CD4-positive, alpha-beta T cell (primary cell): ENCODE data around the gene MAP2K4. TPM values are rescaled to one million over a fixed set of nuclear protein-coding genes. Genes with fewer than 3 reads are reported as not detected.

Source experiments
- ATAC-seq: fragments of 200-7000 bp; cut with Tn5 transposase; one replicate; pipeline ENCODE4 v1.10.0; 2022; ENCODE audit warnings: mild to moderate bottlenecking; ENCODE audit not compliant: poor library complexity
- CTCF ChIA-PET: fragments of 350-600 bp; sonication (Branson Sonifier 250); formaldehyde crosslinking; loops from one replicate; lab custom pipeline; 2021; ENCODE audit warnings: antibody characterized with exemption, inconsistent platforms; lab: Charles Lee
- POLR2A ChIA-PET: fragments of 350-600 bp; sonication (Branson Sonifier 250); formaldehyde crosslinking; loops from one replicate; lab custom pipeline; 2021; ENCODE audit warnings: antibody characterized with exemption, inconsistent platforms; lab: Charles Lee
- DNase-seq, 14 experiments: peaks; one replicate each; pipeline ENCODE4 v3.0.0-alpha.2; 2013 to 2020; ENCODE audit warnings: mixed read lengths in 2 of 14
- H3K27ac ChIP-seq, 2 donors: one replicate each; pipeline versions ENCODE4 v1.5.1 to v1.7.0; 2013; ENCODE audit warnings: low read length in 2 of 2, low read depth in 1 of 2, mild to moderate bottlenecking in 1 of 2
- H3K27me3 ChIP-seq, 2 experiments: 1 replicate in 1 of 2; 2 replicates in 1 of 2; pipeline versions ENCODE4 v1.6.1 to v1.7.0; 2013; ENCODE audit warnings: low read length in 2 of 2, control low read depth in 1 of 2, mild to moderate bottlenecking in 1 of 2, moderate library complexity in 1 of 2; ENCODE audit not compliant: insufficient read depth in 2 of 2, control insufficient read depth in 1 of 2
- H3K36me3 ChIP-seq: one replicate; pipeline ENCODE4 v1.6.1; 2013; ENCODE audit warnings: low read length, control low read depth; ENCODE audit not compliant: insufficient read depth
- H3K4me1 ChIP-seq: one replicate; pipeline ENCODE4 v1.6.1; 2013; ENCODE audit warnings: low read length, control low read depth; ENCODE audit not compliant: insufficient read depth
- H3K4me3 ChIP-seq: one replicate; pipeline ENCODE4 v1.5.1; 2013; ENCODE audit warnings: mild to moderate bottlenecking, low read length, moderate library complexity
- H3K9me3 ChIP-seq, 2 experiments: 1 replicate in 1 of 2; 2 replicates in 1 of 2; pipeline versions ENCODE4 v1.6.1 to v1.7.0; 2013; ENCODE audit warnings: low read length in 2 of 2, mild to moderate bottlenecking in 2 of 2, control low read depth in 1 of 2, moderate library complexity in 1 of 2; ENCODE audit not compliant: control insufficient read depth in 1 of 2, insufficient read depth in 1 of 2
- H3K27ac Mint-ChIP-seq: one replicate; pipeline ENCODE4 v1.8.0; 2020; ENCODE audit warnings: mixed read lengths
- H3K27me3 Mint-ChIP-seq: one replicate; pipeline ENCODE4 v1.8.0; 2021; ENCODE audit warnings: mixed read lengths
- H3K36me3 Mint-ChIP-seq: one replicate; pipeline ENCODE4 v1.8.0; 2021; ENCODE audit warnings: low read depth, mixed read lengths
- H3K4me1 Mint-ChIP-seq: one replicate; pipeline ENCODE4 v1.8.0; 2021; ENCODE audit warnings: low read depth, mixed read lengths
- H3K4me3 Mint-ChIP-seq: one replicate; pipeline ENCODE4 v1.8.0; 2020; ENCODE audit warnings: mild to moderate bottlenecking, mixed read lengths
- H3K9me3 Mint-ChIP-seq: one replicate; pipeline ENCODE4 v1.8.0; 2020; ENCODE audit warnings: mixed read lengths
- CTCF ChIP-seq: fragments of 200-600 bp; IDR thresholded peaks from one replicate; pipeline ENCODE4 v1.8.0; 2022; ENCODE audit warnings: antibody characterized with exemption, mild to moderate bottlenecking
- intact Hi-C, 2 experiments: fragments of 100-400 bp; cut with DNase I in 1 of 2; cut with micrococcal nuclease in 1 of 2; formaldehyde crosslinking; loops; one replicate each; pipeline versions ENCODE4 v1.15.1 to v1.9.0; 2023 to 2025; cut with DNase I, micrococcal nuclease
- total RNA-seq, 174 experiments: library from RNA in 2 of 174; stranded (reverse) in 2 of 174; gene quantifications; one replicate each; pipeline ENCODE4 v1.2.3 and lab custom pipeline; 2021 to 2026

The MAP2K4 gene
- total RNA-seq, 2 experiments from 2014 or later, result 22.4 to 22.6 TPM

GRCh38 chr17:12055889-12056288, 35.2 kb downstream of the MAP2K4 start:
- Histone ChIP-seq H3K4me1 (no peaks in the 10 kb centered on the region), H3K4me3 (no peak overlapping the region), H3K27ac (no peak overlapping the region), H3K9me3 (no peaks in the 10 kb centered on the region), H3K36me3 (no peaks in the 10 kb centered on the region), H3K27me3 (no peaks in the 10 kb centered on the region)
- TF ChIP-seq CTCF, result no peak
- ATAC-seq, result no peak
- Mint-ChIP-seq H3K36me3 (peaks cover 56% of the 10 kb centered on the region), H3K9me3 (no peaks in the 10 kb centered on the region), H3K27ac (peak overlapping the region; percentile 12), H3K27me3 (no peaks in the 10 kb centered on the region), H3K4me3 (no peak overlapping the region), H3K4me1 (peaks cover 82% of the 10 kb centered on the region)
- CTCF ChIA-PET, result no interaction called here
- POLR2A ChIA-PET, result interaction anchor here (0.6 to 1.6 kb wide), 2 partner anchors 9 to 59 kb away, joined by 4 read pairs; partner anchors contain the start of gene ZNF18
- intact Hi-C loops, result no loop called here
- DNase-seq, result no peak

DNA sequence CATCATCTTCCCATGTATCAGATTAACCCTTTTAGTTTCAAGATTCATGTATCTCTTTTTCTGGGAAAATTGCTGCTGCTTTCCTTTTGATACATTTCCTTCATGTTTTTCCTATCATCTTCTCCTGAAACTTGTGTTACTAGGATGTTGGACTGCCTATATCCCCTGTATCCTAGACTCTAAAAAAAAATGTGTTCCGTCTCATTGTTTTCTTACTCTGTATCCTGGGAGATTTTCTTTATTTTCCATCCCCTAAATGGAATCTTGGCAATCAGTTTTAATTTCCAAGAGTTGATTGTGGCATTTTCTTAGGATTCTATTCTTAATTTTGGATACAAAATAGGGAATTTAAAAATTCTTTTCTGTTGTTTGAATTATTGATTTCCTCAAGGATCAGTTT, 36.8 kb downstream of the MAP2K4 start:
- no peak for DNase-seq
- CTCF ChIA-PET, result no interaction called here
- POLR2A ChIA-PET, result no interaction called here
- intact Hi-C loops, result no loop called here
- Mint-ChIP-seq H3K9me3 (no peaks in the 10 kb centered on the region), H3K27ac (no peak overlapping the region), H3K4me3 (no peak overlapping the region), H3K4me1 (peaks cover 70% of the 10 kb centered on the region), H3K36me3 (peaks cover 72% of the 10 kb centered on the region), H3K27me3 (no peaks in the 10 kb centered on the region)
- H3K4me3 ChIP-seq, result no peak overlapping the region
- TF ChIP-seq CTCF, result no peak
- no peak overlapping the region for H3K27ac ChIP-seq
- H3K27me3 ChIP-seq, result no peaks in the 10 kb centered on the region
- H3K9me3 ChIP-seq, result no peaks in the 10 kb centered on the region
- no peaks in the 10 kb centered on the region for H3K4me1 ChIP-seq
- no peaks in the 10 kb centered on the region for H3K36me3 ChIP-seq
- ATAC-seq, result no peak

DNA sequence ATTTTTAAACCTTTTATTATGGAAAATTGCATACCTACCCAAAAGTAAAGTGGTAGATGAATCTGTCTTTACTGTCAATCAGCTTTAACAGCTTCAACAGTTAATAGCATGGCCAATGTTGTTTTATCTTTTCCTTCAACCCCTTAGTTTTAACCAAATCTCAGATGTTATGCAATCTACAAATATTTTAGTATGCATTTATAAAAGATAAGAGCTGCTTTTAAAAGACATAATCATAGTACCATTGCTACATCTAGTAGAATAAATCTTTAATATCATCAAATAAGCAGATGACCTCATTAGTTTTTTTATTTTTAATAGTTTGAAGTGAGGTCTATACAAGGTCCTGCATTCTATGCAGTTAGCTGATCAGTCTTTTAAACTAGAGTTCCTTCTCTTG, 37.9 kb downstream of the MAP2K4 start:
- Mint-ChIP-seq H3K4me1 (peaks cover 60% of the 10 kb centered on the region), H3K27ac (no peak overlapping the region), H3K27me3 (no peaks in the 10 kb centered on the region), H3K36me3 (peaks cover 80% of the 10 kb centered on the region), H3K4me3 (no peak overlapping the region), H3K9me3 (no peaks in the 10 kb centered on the region)
- H3K36me3 ChIP-seq, result no peaks in the 10 kb centered on the region
- no peaks in the 10 kb centered on the region for H3K4me1 ChIP-seq
- H3K27ac ChIP-seq, result no peak overlapping the region
- no peaks in the 10 kb centered on the region for H3K27me3 ChIP-seq
- ChIA-PET POLR2A (no interaction called here), CTCF (no interaction called here)
- H3K4me3 ChIP-seq, result no peak overlapping the region
- no peaks in the 10 kb centered on the region for H3K9me3 ChIP-seq
- no peak for TF ChIP-seq CTCF
- ATAC-seq (no peak), DNase-seq (no peak)
- intact Hi-C loops, result no loop called here
